ENCODE results near the gene C1QTNF4. TPM values are rescaled to one million over a fixed set of nuclear protein-coding genes. Genes with fewer than 3 reads are reported as not detected.

C1QTNF4 gene
- total and polyA plus RNA-seq, 9 of the 15 experiments (the other 6 are each of a cell fraction or from before 2014, with no cell fraction given), result not detected

DNA sequence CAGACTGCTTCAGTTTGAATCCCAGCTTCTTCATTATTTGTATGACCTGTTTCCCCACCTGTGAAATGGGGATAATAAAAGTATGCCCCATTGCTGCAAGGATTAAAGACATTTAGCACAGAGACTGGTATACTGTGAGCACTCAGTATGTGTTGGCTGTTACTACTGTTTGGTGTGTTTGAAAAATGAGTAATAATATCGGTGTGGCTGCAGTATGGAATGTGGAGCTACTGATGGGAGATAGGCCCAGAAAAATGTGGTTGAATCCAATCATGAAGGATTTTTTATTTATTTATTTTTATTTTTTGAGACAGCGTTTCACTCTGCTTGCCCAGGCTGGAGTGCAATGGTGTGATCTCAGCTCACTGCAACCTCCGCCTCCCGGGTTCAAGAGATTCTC lies 9.1 kb upstream of the C1QTNF4 start (continued):
- no peak for TF ChIP-seq CHD1 (IDR thresholded peaks at IDR 0.05; ENCODE audit: low read length)
- TF ChIP-seq, protein P1, sequence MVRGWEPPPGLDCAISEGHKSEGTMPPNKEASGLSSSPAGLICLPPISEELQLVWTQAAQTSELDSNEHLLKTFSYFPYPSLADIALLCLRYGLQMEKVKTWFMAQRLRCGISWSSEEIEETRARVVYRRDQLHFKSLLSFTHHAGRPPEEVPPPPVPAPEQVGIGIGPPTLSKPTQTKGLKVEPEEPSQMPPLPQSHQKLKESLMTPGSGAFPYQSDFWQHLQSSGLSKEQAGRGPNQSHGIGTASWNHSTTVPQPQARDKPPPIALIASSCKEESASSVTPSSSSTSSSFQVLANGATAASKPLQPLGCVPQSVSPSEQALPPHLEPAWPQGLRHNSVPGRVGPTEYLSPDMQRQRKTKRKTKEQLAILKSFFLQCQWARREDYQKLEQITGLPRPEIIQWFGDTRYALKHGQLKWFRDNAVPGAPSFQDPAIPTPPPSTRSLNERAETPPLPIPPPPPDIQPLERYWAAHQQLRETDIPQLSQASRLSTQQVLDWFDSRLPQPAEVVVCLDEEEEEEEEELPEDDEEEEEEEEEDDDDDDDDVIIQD (CRISPR knock-in tag; IDR thresholded peaks at IDR 0.05), result no peak
- no peak for TF ChIP-seq ZBED1 (IDR thresholded peaks at IDR 0.05)
- TF ChIP-seq, protein P2, sequence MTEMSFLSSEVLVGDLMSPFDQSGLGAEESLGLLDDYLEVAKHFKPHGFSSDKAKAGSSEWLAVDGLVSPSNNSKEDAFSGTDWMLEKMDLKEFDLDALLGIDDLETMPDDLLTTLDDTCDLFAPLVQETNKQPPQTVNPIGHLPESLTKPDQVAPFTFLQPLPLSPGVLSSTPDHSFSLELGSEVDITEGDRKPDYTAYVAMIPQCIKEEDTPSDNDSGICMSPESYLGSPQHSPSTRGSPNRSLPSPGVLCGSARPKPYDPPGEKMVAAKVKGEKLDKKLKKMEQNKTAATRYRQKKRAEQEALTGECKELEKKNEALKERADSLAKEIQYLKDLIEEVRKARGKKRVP (CRISPR knock-in tag; IDR thresholded peaks at IDR 0.05), result no peak
- TF ChIP-seq CGGBP1 (CRISPR knock-in tag; IDR thresholded peaks at IDR 0.05), result no peak

- CTCF ChIA-PET (ENCODE audit: low intra/inter-chr PET ratio), result no interaction called here
- no peaks in the 10 kb centered on the region for H3K79me2 ChIP-seq (ENCODE audit: control insufficient read depth, insufficient read depth, low read length)
- H3K4me1 ChIP-seq (replicated peaks in 1 of 2; ENCODE audit: control insufficient read depth in 2 of 2, insufficient read depth in 2 of 2, low read length in 2 of 2), result no peaks in the 10 kb centered on the region; a peak in 1 of 5 replicates
- WGBS (ENCODE audit: insufficient coverage, low coverage, missing lambda C conversion rate), result 17% methylated on average over 4 of the region's 4 CpGs
- no TSS peak for BruUV-seq (replicated peaks)
- no peaks in the 10 kb centered on the region for H4K20me1 ChIP-seq (replicated peaks; ENCODE audit: control insufficient read depth, insufficient read depth, low read length)
- no peak overlapping the region for H2AFZ ChIP-seq (ENCODE audit: low read depth, low read length)
- no peaks in the 10 kb centered on the region for H3K9me3 ChIP-seq (replicated peaks; ENCODE audit: control insufficient read depth, insufficient read depth, low read depth, low read length)
- no peak for ATAC-seq
- no peak overlapping the region for H3K27ac ChIP-seq (ENCODE audit: extremely low read depth, low read depth, low read length)
- no peak overlapping the region for H3K4me2 ChIP-seq (ENCODE audit: insufficient read depth, low read length)
- FAIRE-seq, result no peak
- H3K9me1 ChIP-seq (ENCODE audit: control insufficient read depth, insufficient read depth, low read length), result peaks cover 5% of the 10 kb centered on the region
- in situ Hi-C loops (cut with MboI), result no loop called here
- peaks cover 22 to 40% of the 10 kb centered on the region in 2 experiments for H3K27me3 ChIP-seq (ENCODE audit: control insufficient read depth in 2 of 2, insufficient read depth in 2 of 2, low read length in 2 of 2)
- DNase-seq (ENCODE audit: extremely low read depth in 1 of 4, low spot score in 3 of 4), result no peak
- H3K9ac ChIP-seq (ENCODE audit: insufficient read depth in 1 of 2, low read depth in 2 of 2, low read length in 2 of 2), result no peak overlapping the region; a peak in 1 of 4 replicates
- no peak overlapping the region for H3K4me3 ChIP-seq
- H3K36me3 ChIP-seq (ENCODE audit: control insufficient read depth, insufficient read depth, low read length), result no peaks in the 10 kb centered on the region
- POLR2A ChIA-PET, result interaction anchor here (0.6 to 1.3 kb wide), 2 partner anchors 10 to 99 kb away, joined by 3 to 4 read pairs; no protein-coding TSS in a partner anchor
- TF ChIP-seq ZNF212 (CRISPR knock-in tag; IDR thresholded peaks at IDR 0.05) (no peak), ARNT (IDR thresholded peaks at IDR 0.05) (no peak), ZNF324 (CRISPR knock-in tag; IDR thresholded peaks at IDR 0.05) (no peak), NCOA6 (IDR thresholded peaks at IDR 0.05) (no peak), CTBP1 (IDR thresholded peaks at IDR 0.05; ENCODE audit: borderline replicate concordance) (0 out of 2 replicates have a peak, but pooled peaks have one; percentile 32), ASH1L (IDR thresholded peaks at IDR 0.05; ENCODE audit: borderline replicate concordance, low read depth, partially characterized antibody) (no peak), ZNF695 (CRISPR knock-in tag; IDR thresholded peaks at IDR 0.05) (no peak)
- intact Hi-C loops (cut with micrococcal nuclease), result no loop called here
Measured at GRCh38 chr11:47599902-47600301, 5.7 kb upstream of the C1QTNF4 start.

Measured in K562 (cell line).